ENCODE data around the gene METTL26. TPM values are rescaled to one million over a fixed set of nuclear protein-coding genes. Genes with fewer than 3 reads are reported as not detected.
"Not testable (repeated sequence)": the region's sequence is repeated elsewhere in the genome, so short reads cannot be mapped to it uniquely, and the experiment has no call there.

Gene METTL26
- total RNA-seq, 1 experiment from 2014 or later, result 149 TPM

DNA sequence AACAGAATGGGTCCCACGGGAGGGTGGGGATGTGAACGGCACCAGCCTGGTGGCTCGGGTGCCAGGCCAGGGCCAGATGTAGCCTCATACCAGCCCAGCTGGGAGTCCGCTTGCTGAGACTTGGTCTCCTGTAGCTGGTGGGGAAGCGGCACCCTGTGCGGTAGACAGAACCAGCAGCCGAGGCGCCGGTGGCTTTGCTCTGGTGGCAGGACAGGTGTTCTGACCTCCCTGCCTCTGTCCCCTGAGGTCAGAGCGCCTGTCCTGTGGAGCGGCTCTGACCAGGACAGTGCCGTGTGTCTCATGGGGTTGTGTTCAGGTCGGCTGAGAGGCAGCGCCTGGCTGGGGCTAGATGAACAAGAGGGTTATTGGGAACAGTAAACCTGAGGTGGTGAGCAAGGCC lies 26.1 kb downstream of the METTL26 start:
- no peak overlapping the region for H3K27ac ChIP-seq (ENCODE audit: low read length)
- DNase-seq, result no peak
- no peaks in the 10 kb centered on the region for H3K27me3 ChIP-seq (ENCODE audit: low read length)
- no peaks in the 10 kb centered on the region; the same call in 1 of the 2 replicates for H3K36me3 ChIP-seq (ENCODE audit: insufficient read depth, low read length)
- H3K4me1 ChIP-seq (ENCODE audit: low read length), result no peaks in the 10 kb centered on the region
- no peak overlapping the region for H3K4me2 ChIP-seq (ENCODE audit: low read depth, low read length, poor library complexity, severe bottlenecking)
- no peaks in the 10 kb centered on the region for H3K9me2 ChIP-seq (replicated peaks; ENCODE audit: insufficient read depth, low read length)
- H2AFZ ChIP-seq (ENCODE audit: low read length), result no peak overlapping the region
- H3K4me3 ChIP-seq (ENCODE audit: low read length), result no peak overlapping the region
- peaks cover 6% of the 10 kb centered on the region; the same call in 1 of the 2 replicates for H3K9me3 ChIP-seq (ENCODE audit: low read length)
- H3K9ac ChIP-seq (ENCODE audit: low read length), result no peak overlapping the region
- H3K79me2 ChIP-seq (ENCODE audit: low read length), result no peaks in the 10 kb centered on the region
- no peaks in the 10 kb centered on the region for H4K20me1 ChIP-seq (ENCODE audit: insufficient read depth, low read depth, low read length)

DNA sequence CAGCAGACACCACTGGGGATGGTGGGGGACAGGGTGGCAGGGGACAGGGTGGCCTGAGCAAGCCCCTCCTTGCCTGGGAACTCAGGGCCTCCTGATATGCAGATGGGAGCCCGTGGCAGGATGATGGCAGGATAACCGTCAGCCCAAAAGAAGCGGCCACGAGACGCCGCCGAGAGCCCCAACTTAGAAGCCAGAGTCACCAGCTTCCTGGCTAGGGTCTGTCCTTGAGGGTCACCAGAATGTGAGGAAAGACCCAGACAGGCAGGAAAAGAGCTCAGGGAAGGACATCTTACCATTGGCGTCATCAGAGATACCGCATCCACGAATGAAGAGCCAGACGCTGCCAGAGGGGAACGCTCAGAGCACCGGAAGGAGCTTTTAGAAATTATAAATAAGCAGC lies 26.8 kb downstream of the METTL26 start:
- H3K27me3 ChIP-seq (ENCODE audit: low read length), result no peaks in the 10 kb centered on the region
- no peaks in the 10 kb centered on the region for H3K79me2 ChIP-seq (ENCODE audit: low read length)
- no peaks in the 10 kb centered on the region for H3K4me1 ChIP-seq (ENCODE audit: low read length)
- no peaks in the 10 kb centered on the region for H4K20me1 ChIP-seq (ENCODE audit: insufficient read depth, low read depth, low read length)
- no peaks in the 10 kb centered on the region; the same call in 1 of the 2 replicates for H3K36me3 ChIP-seq (ENCODE audit: insufficient read depth, low read length)
- no peak overlapping the region for H3K4me3 ChIP-seq (ENCODE audit: low read length)
- no peak overlapping the region for H2AFZ ChIP-seq (ENCODE audit: low read length)
- no peak overlapping the region for H3K9ac ChIP-seq (ENCODE audit: low read length)
- H3K9me2 ChIP-seq (replicated peaks; ENCODE audit: insufficient read depth, low read length), result no peaks in the 10 kb centered on the region
- peaks cover 6% of the 10 kb centered on the region; the same call in 1 of the 2 replicates for H3K9me3 ChIP-seq (ENCODE audit: low read length)
- no peak for DNase-seq
- H3K4me2 ChIP-seq (ENCODE audit: low read depth, low read length, poor library complexity, severe bottlenecking), result no peak overlapping the region
- no peak overlapping the region for H3K27ac ChIP-seq (ENCODE audit: low read length)

DNA sequence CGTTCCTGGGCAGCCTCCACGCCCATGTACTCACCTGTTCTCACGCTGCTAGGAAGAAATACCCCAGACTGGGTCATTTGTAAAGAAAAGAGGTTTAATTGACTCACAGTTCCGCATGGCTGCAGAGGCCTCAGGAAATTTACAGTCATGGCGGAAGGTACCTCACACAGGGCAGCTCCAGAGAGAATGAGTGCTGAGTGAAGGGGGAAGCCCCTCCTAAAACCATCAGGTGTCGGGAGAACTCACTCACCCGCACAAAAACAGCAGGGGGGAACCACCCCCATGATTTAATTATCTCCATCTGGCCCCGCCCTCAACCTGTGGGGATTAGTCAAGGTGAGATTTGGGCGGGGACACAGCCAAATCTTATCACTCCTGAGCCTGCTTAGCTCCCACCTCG lies 28.1 kb downstream of the METTL26 start:
- H3K27me3 ChIP-seq (ENCODE audit: low read length), result no peaks in the 10 kb centered on the region
- H4K20me1 ChIP-seq (ENCODE audit: insufficient read depth, low read depth, low read length), result no peaks in the 10 kb centered on the region
- H3K4me3 ChIP-seq (ENCODE audit: low read length), result no peak overlapping the region
- H3K27ac ChIP-seq (ENCODE audit: low read length), result no peak overlapping the region
- H3K4me2 ChIP-seq (ENCODE audit: low read depth, low read length, poor library complexity, severe bottlenecking), result no peak overlapping the region
- peaks cover 6% of the 10 kb centered on the region; the same call in 1 of the 2 replicates for H3K9me3 ChIP-seq (ENCODE audit: low read length)
- H3K36me3 ChIP-seq (ENCODE audit: insufficient read depth, low read length), result no peaks in the 10 kb centered on the region; the same call in 1 of the 2 replicates
- H2AFZ ChIP-seq (ENCODE audit: low read length), result no peak overlapping the region
- H3K79me2 ChIP-seq (ENCODE audit: low read length), result no peaks in the 10 kb centered on the region
- H3K9me2 ChIP-seq (replicated peaks; ENCODE audit: insufficient read depth, low read length), result no peaks in the 10 kb centered on the region
- DNase-seq, result peak; percentile 15
- H3K4me1 ChIP-seq (ENCODE audit: low read length), result no peaks in the 10 kb centered on the region
- H3K9ac ChIP-seq (ENCODE audit: low read length), result no peak overlapping the region

DNA sequence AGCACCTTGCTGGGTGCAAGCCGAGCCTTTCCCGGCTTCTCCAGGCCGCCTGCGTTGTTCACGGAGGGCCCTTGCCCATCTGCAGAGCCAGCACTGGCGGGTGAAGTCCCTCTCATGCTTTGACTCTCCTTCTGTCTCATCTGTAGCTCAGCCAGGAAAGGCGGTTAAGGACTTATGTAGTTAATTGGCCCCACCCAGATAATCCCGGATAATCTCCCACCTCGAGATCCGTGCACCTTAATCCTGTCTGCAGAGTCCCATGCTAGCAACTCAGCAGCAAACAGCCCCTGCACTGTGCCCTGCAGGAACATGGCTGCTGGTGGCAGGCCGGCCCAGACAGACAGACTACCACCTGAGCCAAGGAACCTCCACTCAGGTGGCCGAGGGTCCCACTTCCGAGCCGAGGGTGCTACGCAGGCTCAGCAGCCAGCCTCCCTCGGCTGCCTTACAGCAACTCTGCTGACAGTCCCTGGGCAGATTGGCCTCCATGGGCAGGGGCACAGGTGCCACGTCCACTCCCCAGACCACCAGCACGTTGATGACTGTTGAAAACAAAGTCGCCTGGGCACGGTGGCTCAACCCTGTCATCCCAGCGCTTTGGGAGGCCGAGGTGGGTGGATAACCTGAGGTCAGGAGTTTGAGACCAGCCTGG lies 29.3 kb downstream of the METTL26 start:
- Histone ChIP-seq H3K9me3 (ENCODE audit: low read length) (peaks cover 6% of the 10 kb centered on the region; the same call in 1 of the 2 replicates), H3K9me2 (replicated peaks; ENCODE audit: insufficient read depth, low read length) (no peaks in the 10 kb centered on the region), H3K9ac (ENCODE audit: low read length) (no peak overlapping the region), H4K20me1 (ENCODE audit: insufficient read depth, low read depth, low read length) (no peaks in the 10 kb centered on the region), H2AFZ (ENCODE audit: low read length) (no peak overlapping the region), H3K27me3 (ENCODE audit: low read length) (no peaks in the 10 kb centered on the region), H3K27ac (ENCODE audit: low read length) (no peak overlapping the region), H3K36me3 (ENCODE audit: insufficient read depth, low read length) (no peaks in the 10 kb centered on the region; the same call in 1 of the 2 replicates), H3K4me2 (ENCODE audit: low read depth, low read length, poor library complexity, severe bottlenecking) (no peak overlapping the region), H3K79me2 (ENCODE audit: low read length) (no peaks in the 10 kb centered on the region), H3K4me1 (ENCODE audit: low read length) (no peaks in the 10 kb centered on the region), H3K4me3 (ENCODE audit: low read length) (no peak overlapping the region)
- peak; percentile 10 for DNase-seq

DNA sequence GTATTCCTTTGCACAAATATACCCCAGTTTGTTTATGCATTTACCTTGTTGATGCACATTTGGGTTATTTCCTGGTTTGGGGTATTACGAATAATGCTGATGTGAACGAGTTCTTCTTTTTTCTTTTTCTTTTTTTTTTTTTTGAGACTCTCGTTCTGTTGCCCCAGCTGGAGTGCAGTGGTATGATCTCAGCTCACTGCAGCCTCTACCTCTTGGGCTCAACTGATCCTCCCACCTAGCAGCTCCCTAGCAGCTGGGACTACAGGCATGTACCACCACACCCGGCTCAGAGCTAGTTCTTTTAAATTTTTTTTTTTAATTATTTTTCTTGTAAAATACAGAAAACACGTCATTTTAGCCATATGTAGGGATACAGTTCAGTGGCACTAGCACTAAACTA lies 32.2 kb downstream of the METTL26 start:
- 0 out of 2 replicates have a peak, but pooled peaks cover 2% of the 10 kb centered on the region for H4K20me1 ChIP-seq (ENCODE audit: insufficient read depth, low read depth, low read length)
- no peak overlapping the region for H3K4me3 ChIP-seq (ENCODE audit: low read length)

DNA sequence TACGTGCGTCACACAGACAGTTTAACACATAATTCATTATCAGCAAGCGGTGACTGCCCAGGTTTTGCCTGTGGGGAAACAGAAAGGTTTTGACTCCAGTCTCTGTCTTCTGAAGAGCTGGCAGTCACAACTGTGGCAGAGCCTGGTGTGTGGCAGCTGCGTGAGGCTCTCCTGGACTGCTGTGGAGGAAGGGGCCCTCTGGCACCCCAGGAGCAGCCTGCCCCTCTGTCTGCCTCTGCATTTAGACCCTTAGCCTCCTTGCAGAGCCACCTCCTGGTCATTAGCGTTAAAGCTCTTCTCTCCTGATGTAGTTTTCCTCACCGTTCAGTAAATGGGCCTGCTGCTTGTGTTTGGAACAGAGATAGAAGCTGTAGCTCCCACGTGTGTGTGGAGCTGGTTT lies 35.3 kb downstream of the METTL26 start:
- H3K4me3 ChIP-seq (ENCODE audit: low read length), result no peak overlapping the region
- 0 out of 2 replicates have a peak, but pooled peaks cover 2% of the 10 kb centered on the region for H4K20me1 ChIP-seq (ENCODE audit: insufficient read depth, low read depth, low read length)
- peaks cover 8% of the 10 kb centered on the region for H3K4me1 ChIP-seq (ENCODE audit: low read length)
- peaks cover 6% of the 10 kb centered on the region; the same call in 1 of the 2 replicates for H3K9me3 ChIP-seq (ENCODE audit: low read length)
- H2AFZ ChIP-seq (ENCODE audit: low read length), result no peak overlapping the region
- H3K36me3 ChIP-seq (ENCODE audit: insufficient read depth, low read length), result peaks cover 2% of the 10 kb centered on the region; the same call in 1 of the 2 replicates
- H3K27me3 ChIP-seq (ENCODE audit: low read length), result no peaks in the 10 kb centered on the region
- no peak overlapping the region for H3K27ac ChIP-seq (ENCODE audit: low read length)
- DNase-seq, result peak; percentile 71
- H3K9me2 ChIP-seq (replicated peaks; ENCODE audit: insufficient read depth, low read length), result no peaks in the 10 kb centered on the region
- no peak overlapping the region for H3K4me2 ChIP-seq (ENCODE audit: low read depth, low read length, poor library complexity, severe bottlenecking)
- H3K9ac ChIP-seq (ENCODE audit: low read length), result no peak overlapping the region
- peaks cover 6% of the 10 kb centered on the region for H3K79me2 ChIP-seq (ENCODE audit: low read length)

More for the DNA sequence above, 32.2 kb downstream of the METTL26 start:
- H3K36me3 ChIP-seq (ENCODE audit: insufficient read depth, low read length), result peaks cover 2% of the 10 kb centered on the region; the same call in 1 of the 2 replicates
- peaks cover 8% of the 10 kb centered on the region for H3K4me1 ChIP-seq (ENCODE audit: low read length)
- no peaks in the 10 kb centered on the region for H3K27me3 ChIP-seq (ENCODE audit: low read length)
- no peak overlapping the region for H2AFZ ChIP-seq (ENCODE audit: low read length)
- H3K79me2 ChIP-seq (ENCODE audit: low read length), result no peaks in the 10 kb centered on the region
- H3K9me3 ChIP-seq (ENCODE audit: low read length), result peaks cover 6% of the 10 kb centered on the region; the same call in 1 of the 2 replicates
- DNase-seq, result no peak
- H3K9me2 ChIP-seq (replicated peaks; ENCODE audit: insufficient read depth, low read length), result no peaks in the 10 kb centered on the region
- H3K4me2 ChIP-seq (ENCODE audit: low read depth, low read length, poor library complexity, severe bottlenecking), result no peak overlapping the region
- H3K27ac ChIP-seq (ENCODE audit: low read length), result no peak overlapping the region
- no peak overlapping the region for H3K9ac ChIP-seq (ENCODE audit: low read length)

DNA sequence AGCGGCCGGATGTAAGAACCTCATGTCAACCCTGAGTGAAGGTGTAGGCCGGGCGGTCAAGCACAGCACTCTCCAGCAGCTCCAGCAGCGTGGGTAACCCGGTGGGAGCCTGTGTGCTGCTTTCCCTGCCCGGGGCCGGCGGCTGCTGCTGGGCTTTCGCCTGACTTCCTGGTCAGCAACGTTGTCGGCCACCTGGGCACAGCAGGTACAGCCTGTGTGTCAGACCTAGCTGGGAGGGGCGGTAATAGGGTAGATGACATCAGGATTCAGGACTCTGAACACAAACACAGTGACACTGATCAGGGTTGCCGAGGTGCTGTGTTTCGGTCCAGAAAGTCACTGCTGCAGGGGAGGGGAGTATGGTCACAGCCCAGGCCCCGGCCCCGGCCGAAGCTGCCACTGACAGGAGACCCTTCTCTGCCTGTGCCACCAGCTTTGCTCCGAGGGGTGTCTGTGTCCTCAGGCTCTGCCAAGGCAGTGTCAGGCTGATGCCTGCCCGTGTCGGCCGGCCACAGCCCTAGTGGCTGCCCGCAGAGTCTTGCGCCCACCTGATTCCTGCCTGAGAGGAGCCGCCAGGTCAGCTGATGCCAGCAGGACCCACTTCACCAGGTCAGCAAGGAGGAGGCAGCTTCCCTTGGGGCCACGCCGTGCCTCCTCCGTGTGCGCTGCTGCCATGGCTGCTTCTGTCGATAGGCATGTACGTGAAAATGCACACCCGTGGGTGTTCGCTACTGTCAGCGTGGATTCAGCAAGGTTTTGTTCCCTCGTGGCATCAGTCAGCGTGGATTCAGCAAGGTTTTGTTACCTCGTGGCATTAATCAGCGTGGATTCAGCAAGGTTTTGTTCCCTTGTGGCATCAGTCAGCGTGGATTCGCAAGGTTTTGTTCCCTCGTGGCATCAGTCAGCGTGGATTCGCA lies 37.0 kb downstream of the METTL26 start:
- Histone ChIP-seq H3K4me2 (ENCODE audit: low read depth, low read length, poor library complexity, severe bottlenecking) (no peak overlapping the region), H4K20me1 (ENCODE audit: insufficient read depth, low read depth, low read length) (0 out of 2 replicates have a peak, but pooled peaks cover 6% of the 10 kb centered on the region)

DNA sequence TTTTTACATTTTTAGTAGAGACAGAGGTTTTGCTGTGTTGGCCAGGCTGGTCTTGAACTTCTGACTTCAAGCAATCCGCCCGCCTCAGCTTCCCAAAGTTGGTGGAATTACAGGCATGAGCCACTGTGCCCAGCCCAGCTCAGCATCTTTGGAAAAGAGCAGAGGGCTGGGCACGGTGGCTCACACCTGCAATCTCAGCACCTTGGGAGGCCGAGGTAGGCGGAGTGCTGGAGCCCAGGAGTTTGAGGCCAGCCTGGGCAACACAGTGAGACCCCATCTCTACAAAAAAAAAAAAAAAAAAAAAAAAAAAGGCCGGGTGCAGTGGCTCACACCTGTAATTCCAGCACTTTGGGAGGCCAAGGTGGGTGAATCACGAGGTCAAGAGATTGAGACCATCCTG lies 38.5 kb downstream of the METTL26 start:
- peaks cover 16% of the 10 kb centered on the region for H3K79me2 ChIP-seq (ENCODE audit: low read length)
- not testable (repeated sequence) for H3K9ac ChIP-seq (ENCODE audit: low read length); H3K27me3 ChIP-seq (ENCODE audit: low read length); H3K4me2 ChIP-seq (ENCODE audit: low read depth, low read length, poor library complexity, severe bottlenecking); H3K4me3 ChIP-seq (ENCODE audit: low read length); H2AFZ ChIP-seq (ENCODE audit: low read length); H3K9me2 ChIP-seq (replicated peaks; ENCODE audit: insufficient read depth, low read length); H3K27ac ChIP-seq (ENCODE audit: low read length); H3K36me3 ChIP-seq (ENCODE audit: insufficient read depth, low read length); H3K9me3 ChIP-seq (ENCODE audit: low read length)
- H4K20me1 ChIP-seq (ENCODE audit: insufficient read depth, low read depth, low read length), result peaks cover 20% of the 10 kb centered on the region
- DNase-seq, result peak; percentile 15
- peaks cover 21% of the 10 kb centered on the region for H3K4me1 ChIP-seq (ENCODE audit: low read length)

More for the DNA sequence above, 37.0 kb downstream of the METTL26 start:
- H2AFZ ChIP-seq (ENCODE audit: low read length), result no peak overlapping the region
- H3K79me2 ChIP-seq (ENCODE audit: low read length), result peaks cover 11% of the 10 kb centered on the region
- H3K9me3 ChIP-seq (ENCODE audit: low read length), result no peaks in the 10 kb centered on the region
- H3K9me2 ChIP-seq (replicated peaks; ENCODE audit: insufficient read depth, low read length), result no peaks in the 10 kb centered on the region
- no peak overlapping the region for H3K27ac ChIP-seq (ENCODE audit: low read length)
- DNase-seq, result peak; percentile 33
- H3K9ac ChIP-seq (ENCODE audit: low read length), result no peak overlapping the region
- H3K36me3 ChIP-seq (ENCODE audit: insufficient read depth, low read length), result 0 out of 2 replicates have a peak, but pooled peaks cover 2% of the 10 kb centered on the region
- peaks cover 8% of the 10 kb centered on the region for H3K4me1 ChIP-seq (ENCODE audit: low read length)
- H3K27me3 ChIP-seq (ENCODE audit: low read length), result no peaks in the 10 kb centered on the region
- no peak overlapping the region for H3K4me3 ChIP-seq (ENCODE audit: low read length)

Measured in Karpas-422 (cell line).